HCT116 (cell line): Measurements from ENCODE around the gene IREB2. TPM values are rescaled to one million over a fixed set of nuclear protein-coding genes. Genes with fewer than 3 reads are reported as not detected.

Experiments
- ATAC-seq: fragments of 200-7000 bp; cut with Tn5 transposase; 2 replicates; pipeline ENCODE4 v1.9.1; 2020; ENCODE audit warnings: mild to moderate bottlenecking, moderate library complexity
- BruUV-seq: library from RNA; stranded (reverse); fragments of 400-500 nt; replicated peaks from 2 replicates; lab custom pipeline; 2021; lab: Mats Ljungman, UMichigan
- CTCF ChIA-PET: fragments of 300-600 bp; sonication (Branson Sonifier 250); formaldehyde crosslinking; loops from one replicate; lab custom pipeline; 2021; ENCODE audit warnings: antibody characterized with exemption; lab: Charles Lee
- POLR2A ChIA-PET: fragments of 300-600, 350-600 bp; sonication (Branson Sonifier 250); formaldehyde crosslinking; loops from one replicate; lab custom pipeline; 2021; ENCODE audit warnings: antibody characterized with exemption; lab: Charles Lee
- RAD21 ChIA-PET, 2 experiments: fragments of 300-600 bp; sonication (Branson Sonifier 250); formaldehyde crosslinking; loops; one replicate each; lab custom pipeline; 2023; ENCODE audit warnings: low total read pairs in 2 of 2; ENCODE audit not compliant: uncharacterized antibody in 2 of 2, unreplicated experiment in 2 of 2, low non-redundant PET in 1 of 2; lab: Charles Lee
- DNase-seq: peaks from one replicate; pipeline ENCODE4 v3.0.0-alpha.2; 2010; ENCODE audit warnings: low read depth, low spot score
- H2AFZ ChIP-seq: fragments of 200-600 bp; shearing (Covaris generic), sonication (generic); 2 replicates; pipeline ENCODE4 v1.6.1; 2017; ENCODE audit warnings: low read depth, mixed run types, mixed read lengths, antibody characterized with exemption, low read length; ENCODE audit not compliant: poor library complexity, severe bottlenecking
- H3K27ac ChIP-seq: 2 replicates; pipeline ENCODE4 v1.5.1; 2012; ENCODE audit warnings: low read depth, low read length
- H3K27me3 ChIP-seq: fragments of 200-600 bp; sonication (generic); 2 replicates; pipeline ENCODE4 v1.6.1; 2016; ENCODE audit warnings: mixed run types, low read length, mixed read lengths; ENCODE audit not compliant: insufficient read depth
- H3K36me3 ChIP-seq, 2 experiments: fragments of 200-500 bp in 1 of 2; fragments of 200-600 bp in 1 of 2; sonication (Bioruptor generic) in 1 of 2; sonication (generic) in 1 of 2; 2 replicates each; pipeline versions ENCODE4 v1.5.1 to v1.6.1; 2014 to 2016; ENCODE audit warnings: low read length in 2 of 2, inconsistent platforms in 1 of 2, mixed read lengths in 1 of 2, mixed run types in 1 of 2; ENCODE audit not compliant: insufficient read depth in 2 of 2, control insufficient read depth in 1 of 2
- H3K4me1 ChIP-seq, 2 experiments: fragments of 200-600 bp in 1 of 2; sonication (generic) in 1 of 2; 2 replicates each; pipeline versions ENCODE4 v1.5.1 to v1.6.1; 2012 to 2017; ENCODE audit warnings: low read length in 2 of 2, inconsistent platforms in 1 of 2, mild to moderate bottlenecking in 1 of 2, mixed read lengths in 1 of 2, mixed run types in 1 of 2, moderate library complexity in 1 of 2; ENCODE audit not compliant: insufficient read depth in 2 of 2, control insufficient read depth in 1 of 2
- H3K4me2 ChIP-seq: fragments of 200-600 bp; sonication (generic); 2 replicates; pipeline ENCODE4 v1.6.1; 2017; ENCODE audit warnings: mixed run types, low read length, mixed read lengths
- H3K4me3 ChIP-seq, 2 experiments: fragments of 200-600 bp in 1 of 2; sonication (generic) in 1 of 2; replicated peaks in 1 of 2; 2 replicates each; pipeline ENCODE4 v1.5.1; 2011 to 2016; ENCODE audit warnings: low read length in 2 of 2, control low read depth in 1 of 2, low read depth in 1 of 2, mild to moderate bottlenecking in 1 of 2, mixed read lengths in 1 of 2, mixed run types in 1 of 2
- H3K79me2 ChIP-seq: fragments of 200-600 bp; sonication (generic); 2 replicates; pipeline ENCODE4 v1.6.1; 2017; ENCODE audit warnings: mild to moderate bottlenecking, mixed run types, low read length, moderate library complexity, mixed read lengths; ENCODE audit not compliant: insufficient read depth
- H3K9ac ChIP-seq: fragments of 200-600 bp; sonication (generic); 2 replicates; pipeline ENCODE4 v1.6.1; 2016; ENCODE audit warnings: low read length, mixed read lengths
- H3K9me2 ChIP-seq: fragments of 200-600 bp; sonication (generic), shearing (Covaris generic); 2 replicates; pipeline ENCODE4 v1.6.1; 2017; ENCODE audit warnings: mixed run types, mild to moderate bottlenecking, moderate library complexity; ENCODE audit not compliant: insufficient read depth
- H3K9me3 ChIP-seq, 2 experiments: fragments of 200-500 bp in 1 of 2; fragments of 200-600 bp in 1 of 2; sonication (Bioruptor generic) in 1 of 2; sonication (generic) in 1 of 2; 2 replicates each; pipeline ENCODE4 v1.6.1; 2014 to 2017; ENCODE audit warnings: low read length in 2 of 2, mixed read lengths in 2 of 2, inconsistent platforms in 1 of 2, low read depth in 1 of 2, mild to moderate bottlenecking in 1 of 2, mixed run types in 1 of 2, moderate library complexity in 1 of 2; ENCODE audit not compliant: control insufficient read depth in 1 of 2, insufficient read depth in 1 of 2
- H4K20me1 ChIP-seq: fragments of 200-600 bp; sonication (generic), shearing (Covaris generic); 2 replicates; pipeline ENCODE4 v1.6.1; 2017; ENCODE audit warnings: mixed run types, mild to moderate bottlenecking, moderate library complexity; ENCODE audit not compliant: insufficient read depth
- ATF3 ChIP-seq: IDR thresholded peaks from 2 replicates; pipeline ENCODE4 v1.6.1; 2012
- CEBPB ChIP-seq: IDR thresholded peaks from 2 replicates; pipeline ENCODE4 v1.6.1; 2012; ENCODE audit warnings: low read depth
- EZH2 ChIP-seq: fragments of 200-600 bp; sonication (generic); IDR thresholded peaks from 2 replicates; pipeline ENCODE4 v1.6.1; 2017; ENCODE audit warnings: antibody characterized with exemption, mixed run types
- EZH2phosphoT487 ChIP-seq: fragments of 200-600 bp; IDR thresholded peaks from 2 replicates; pipeline ENCODE4 v1.6.1; 2018; ENCODE audit warnings: antibody characterized with exemption, borderline replicate concordance
- MAX ChIP-seq: IDR thresholded peaks from 2 replicates; pipeline ENCODE4 v1.6.1; 2012
- POLR2A ChIP-seq: IDR thresholded peaks from 2 replicates; pipeline ENCODE4 v1.7.0; 2011; ENCODE audit warnings: borderline replicate concordance; ENCODE audit not compliant: insufficient read depth, insufficient read length; ENCODE audit errors: extremely low read depth
- POLR2AphosphoS5 ChIP-seq: IDR thresholded peaks from 2 replicates; pipeline ENCODE4 v1.6.1; 2011; ENCODE audit warnings: mild to moderate bottlenecking, low read depth, low read length, moderate library complexity
- RAD21 ChIP-seq: IDR thresholded peaks from 2 replicates; pipeline ENCODE4 v1.6.1; 2012; ENCODE audit warnings: low read depth, mild to moderate bottlenecking
- REST ChIP-seq: IDR thresholded peaks from 2 replicates; pipeline ENCODE4 v1.6.1; 2012; ENCODE audit warnings: low read depth
- SIN3A ChIP-seq: IDR thresholded peaks from 2 replicates; pipeline ENCODE4 v1.6.1; 2012; ENCODE audit warnings: low read depth
- SP1 ChIP-seq: IDR thresholded peaks from 2 replicates; pipeline ENCODE4 v1.6.1; 2012; ENCODE audit warnings: low read depth
- SRF ChIP-seq: IDR thresholded peaks from 2 replicates; pipeline ENCODE4 v1.6.1; 2012; ENCODE audit warnings: low read depth
- TCF7L2 ChIP-seq: IDR thresholded peaks from 2 replicates; pipeline ENCODE4 v1.7.0; 2011; ENCODE audit warnings: borderline replicate concordance, inconsistent platforms; ENCODE audit not compliant: insufficient read depth, insufficient read length; ENCODE audit errors: extremely low read depth
- YY1 ChIP-seq: IDR thresholded peaks from 2 replicates; pipeline ENCODE4 v1.6.1; 2011; ENCODE audit warnings: low read length, low read depth, moderate library complexity, mild to moderate bottlenecking; ENCODE audit not compliant: insufficient replicate concordance; ENCODE audit errors: extremely low read depth
- ZBTB33 ChIP-seq: IDR thresholded peaks from 2 replicates; pipeline ENCODE4 v1.6.1; 2011; ENCODE audit warnings: mild to moderate bottlenecking, low read length, moderate library complexity; ENCODE audit not compliant: insufficient replicate concordance; ENCODE audit errors: extremely low read depth
- intact Hi-C: fragments of 100-400 bp; cut with micrococcal nuclease; formaldehyde crosslinking; loops from 2 replicates; pipeline ENCODE4 v1.10.0; 2022
- total RNA-seq: library from RNA; stranded (reverse); gene quantifications from one replicate; pipeline ENCODE4 v1.2.1, GENCODE V29; 2021; ENCODE audit not compliant: unreplicated experiment

IREB2 gene
- total RNA-seq, 1 experiment from 2014 or later, result 57.6 TPM

GRCh38 chr15:78432664-78433063 is 5.4 kb upstream of the IREB2 start:
- Histone ChIP-seq H3K9me2 (no peaks in the 10 kb centered on the region), H3K4me3 (no peak overlapping the region), H3K27ac (no peak overlapping the region), H3K9ac (no peak overlapping the region), H3K4me1 (peaks cover 0 to 11% of the 10 kb centered on the region in 2 experiments; a peak in 3 of 4 replicates), H3K27me3 (0 out of 2 replicates have a peak, but pooled peaks cover 3% of the 10 kb centered on the region), H3K36me3 (no peaks in the 10 kb centered on the region), H3K4me2 (no peak overlapping the region), H2AFZ (no peak overlapping the region), H3K9me3 (no peaks in the 10 kb centered on the region), H4K20me1 (no peaks in the 10 kb centered on the region), H3K79me2 (no peaks in the 10 kb centered on the region)
- ChIA-PET POLR2A (no interaction called here), RAD21 (no interaction called here), CTCF (no interaction called here)
- no TSS peak for BruUV-seq
- TF ChIP-seq ATF3 (no peak), RAD21 (no peak), TCF7L2 (no peak), SRF (no peak), REST (no peak), CEBPB (no peak), EZH2phosphoT487 (no peak), SP1 (no peak), YY1 (no peak), ZBTB33 (no peak), MAX (no peak), SIN3A (no peak), POLR2A (no peak), POLR2AphosphoS5 (no peak), EZH2 (no peak)
- intact Hi-C loops, result no loop called here
- DNase-seq (no peak), ATAC-seq (no peak)
